Measurements from ENCODE around the gene ABTB2.

The ABTB2 gene

GRCh38 chr11:34105957-34106504, 251.8 kb downstream of the ABTB2 start:
- DNase-seq (ENCODE audit: low read depth), result no peak
- no peak for TF ChIP-seq CTCF (conservative IDR thresholded peaks at IDR 0.05; ENCODE audit: low read depth, low read length)
- peak overlapping the region; percentile 79 for H3K4me3 ChIP-seq (ENCODE audit: low read length)

DNA sequence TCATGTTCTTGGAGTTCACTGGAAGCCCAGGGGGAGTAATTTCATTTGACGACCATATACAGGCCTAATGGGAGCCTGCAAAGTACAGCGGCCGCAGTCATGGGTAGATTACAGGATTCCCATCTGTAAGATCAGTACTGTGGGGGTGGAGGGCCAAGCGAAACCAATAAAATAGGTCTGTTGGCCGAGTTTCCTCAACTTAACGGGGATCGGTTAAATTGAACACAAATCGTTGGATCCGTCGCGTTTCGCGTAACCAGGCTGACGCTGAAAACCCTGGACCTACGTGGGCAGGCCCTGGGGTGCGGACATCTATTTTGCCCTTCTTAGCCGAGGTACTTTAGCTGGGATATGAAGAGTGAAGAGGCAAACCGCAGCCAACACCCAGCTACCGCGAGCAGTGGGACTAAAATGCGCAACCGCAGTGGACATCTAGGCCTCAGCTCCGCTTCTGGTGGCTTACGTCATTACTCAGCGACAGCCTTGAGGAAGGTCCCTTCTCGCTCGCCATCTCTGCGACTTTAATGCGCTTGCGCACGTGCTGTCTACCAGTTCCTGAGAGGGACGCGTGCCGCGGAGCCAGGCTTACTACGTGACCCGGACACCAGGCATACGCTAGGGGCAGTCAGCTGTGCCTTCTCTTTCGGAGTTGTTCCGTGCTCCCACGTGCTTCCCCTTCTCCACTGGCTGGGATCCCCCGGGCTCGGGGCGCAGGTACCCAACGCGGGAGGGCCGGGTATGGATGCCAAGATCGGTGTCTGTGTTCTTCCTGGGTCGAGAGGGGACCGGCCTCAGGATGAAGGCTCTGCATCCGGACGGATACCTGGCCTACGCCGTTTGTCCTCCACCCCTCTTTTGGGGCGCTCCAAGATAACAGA, 252.5 kb downstream of the ABTB2 start, which contains the start of gene NAT10:
Gene NAT10, plus strand, starts transcription at position 551 of the 878 bp plus-strand sequence. CDS start 2,597 bp downstream, outside the sequence.
- H3K4me3 ChIP-seq (ENCODE audit: low read length), result peak within 1 kb of the TSS; percentile 79
- no peak for TF ChIP-seq CTCF (conservative IDR thresholded peaks at IDR 0.05; ENCODE audit: low read depth, low read length)
- DNase-seq (ENCODE audit: low read depth), result peak; percentile 92

DNA sequence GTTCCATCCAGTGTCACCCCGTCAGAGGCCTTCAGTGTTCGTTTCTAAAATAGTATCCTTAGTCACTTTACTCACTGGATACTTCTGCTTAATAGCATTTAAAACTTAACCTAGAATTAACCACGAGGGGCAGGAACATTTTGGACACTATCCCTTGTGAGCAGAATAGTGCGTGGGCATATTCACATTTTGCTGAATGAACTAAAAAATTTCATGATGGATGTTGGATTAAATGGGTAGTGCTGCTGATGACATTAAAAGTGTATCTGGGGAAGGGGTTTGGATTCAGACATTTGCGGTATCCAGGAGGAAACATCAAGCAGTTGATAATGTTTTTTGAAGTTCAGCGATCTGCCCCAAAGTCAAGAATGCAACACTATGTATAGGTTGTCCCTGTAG, 253.1 kb downstream of the ABTB2 start:
- no peak for DNase-seq (ENCODE audit: low read depth)
- TF ChIP-seq CTCF (conservative IDR thresholded peaks at IDR 0.05; ENCODE audit: low read depth, low read length), result no peak
- H3K4me3 ChIP-seq (ENCODE audit: low read length), result peak overlapping the region; percentile 79
